ENCODE measurements around the gene HS3ST3B1.

HS3ST3B1 gene

DNA sequence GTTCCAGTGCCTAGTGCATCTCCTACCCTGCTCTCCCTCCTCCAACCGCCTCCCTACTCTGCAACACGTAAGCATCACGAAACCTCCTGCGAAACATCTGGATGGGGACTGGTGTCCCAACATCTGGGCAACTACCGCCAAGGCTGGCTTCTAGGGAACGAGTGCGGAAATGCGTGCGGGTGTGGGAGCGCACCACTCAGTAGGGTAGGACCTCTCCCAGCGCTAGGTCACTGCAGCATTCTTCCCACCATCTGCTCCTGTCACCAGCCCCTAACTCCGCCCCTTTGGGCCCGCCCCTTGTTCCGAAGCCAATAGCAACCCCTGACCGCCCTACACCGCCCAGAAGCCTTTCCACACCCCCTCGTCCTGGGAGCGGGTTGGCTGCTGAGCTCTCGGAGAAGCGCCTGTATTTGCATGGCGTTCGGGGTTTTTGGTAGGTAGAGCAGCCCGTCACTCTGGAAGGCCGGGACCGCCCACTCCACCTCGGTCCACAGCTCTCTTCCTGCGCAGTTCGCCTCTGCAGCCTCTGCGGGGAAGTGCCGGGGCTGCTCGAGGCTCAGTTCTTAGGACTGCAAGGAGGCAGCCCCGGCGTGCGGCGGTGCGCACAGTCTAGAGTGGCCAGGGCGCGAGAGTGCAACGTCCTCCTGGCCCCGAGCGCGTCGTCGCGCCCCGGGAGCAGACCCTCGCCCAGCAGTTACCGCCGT, at the start of gene HS3ST3B1:
Gene HS3ST3B1 (plus strand): TSS at position 507 of the 704 bp plus-strand sequence. CDS start 438 bp downstream, outside the sequence.
- peak; percentile 99 for DNase-seq

DNA sequence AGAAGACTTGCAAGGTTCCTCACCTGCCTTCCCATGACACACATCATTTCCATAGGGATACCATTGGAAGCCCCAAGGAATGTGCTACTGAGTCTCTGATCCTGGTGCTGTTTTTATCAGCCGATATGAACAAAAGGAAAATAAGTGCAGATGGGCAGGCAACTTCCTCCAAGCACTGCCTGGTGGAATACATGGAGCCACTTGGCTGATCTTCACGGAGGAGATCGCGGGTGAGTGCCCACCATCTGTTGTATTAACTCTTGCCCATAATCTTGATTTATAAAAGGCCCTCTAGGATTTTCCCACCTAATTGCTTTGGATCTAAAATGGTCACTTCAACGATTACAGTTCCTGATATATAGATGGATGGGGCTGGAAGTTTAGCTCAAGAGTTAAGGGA, 39.5 kb upstream of the HS3ST3B1 start:
- no peak for DNase-seq

DNA sequence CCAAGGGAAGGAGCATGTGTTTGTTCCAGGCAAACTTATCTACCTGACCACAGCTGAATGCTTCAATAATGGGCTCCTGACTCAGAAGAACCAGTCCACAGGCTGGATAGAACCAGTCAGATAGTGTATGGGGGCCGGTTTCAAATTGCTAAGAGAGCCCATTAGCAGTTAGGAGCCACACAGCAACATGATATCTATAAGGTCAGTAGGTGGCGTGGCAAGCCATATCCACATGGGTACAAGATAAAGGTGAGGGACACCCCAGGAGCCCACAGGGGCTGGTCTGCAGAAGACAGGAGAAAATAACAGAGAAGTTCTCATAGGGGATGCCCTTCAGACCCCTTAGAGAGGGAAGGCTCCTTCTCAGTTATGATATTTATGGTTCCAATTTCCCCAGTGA, 32.6 kb upstream of the HS3ST3B1 start:
- no peak for DNase-seq

DNA sequence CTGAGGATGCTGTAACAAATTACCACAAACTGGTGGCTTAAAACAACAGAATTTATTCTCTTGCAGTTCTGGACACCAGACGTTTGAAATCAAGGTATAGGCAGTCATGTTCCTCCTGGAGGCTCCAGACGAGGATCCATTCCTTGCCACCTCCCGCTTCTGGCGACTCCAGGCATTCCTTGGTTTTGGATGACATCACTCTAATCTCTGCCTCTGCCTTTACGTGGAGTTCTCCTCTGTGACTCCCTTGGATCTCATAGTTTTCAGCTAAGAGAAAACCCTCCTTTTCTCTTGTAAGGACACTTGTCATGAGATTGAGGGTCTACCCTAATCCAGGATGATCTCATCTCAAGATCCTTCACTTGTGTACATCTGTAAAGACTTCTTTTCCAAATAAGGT, 31.4 kb upstream of the HS3ST3B1 start:
- no peak for DNase-seq

DNA sequence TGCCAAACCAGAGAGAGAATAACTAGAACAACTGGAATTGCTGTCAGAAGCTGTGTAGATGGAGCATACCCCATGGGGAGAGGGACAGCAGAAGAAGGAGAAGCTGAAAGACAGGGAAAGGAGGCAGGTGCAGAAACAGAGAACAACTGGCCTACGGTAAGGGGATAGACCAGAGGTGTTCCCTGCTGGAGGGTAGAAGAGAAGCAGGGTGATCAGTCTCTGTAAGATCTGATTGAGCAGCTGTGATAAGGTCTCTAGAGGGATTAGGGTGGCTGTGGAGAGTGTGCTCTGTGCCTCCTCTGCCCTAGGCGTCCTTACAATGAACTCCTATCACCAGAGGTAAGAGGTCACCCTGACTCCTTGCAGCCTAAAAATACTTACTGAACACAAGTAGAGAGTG, 30.4 kb upstream of the HS3ST3B1 start:
- no peak for DNase-seq

DNA sequence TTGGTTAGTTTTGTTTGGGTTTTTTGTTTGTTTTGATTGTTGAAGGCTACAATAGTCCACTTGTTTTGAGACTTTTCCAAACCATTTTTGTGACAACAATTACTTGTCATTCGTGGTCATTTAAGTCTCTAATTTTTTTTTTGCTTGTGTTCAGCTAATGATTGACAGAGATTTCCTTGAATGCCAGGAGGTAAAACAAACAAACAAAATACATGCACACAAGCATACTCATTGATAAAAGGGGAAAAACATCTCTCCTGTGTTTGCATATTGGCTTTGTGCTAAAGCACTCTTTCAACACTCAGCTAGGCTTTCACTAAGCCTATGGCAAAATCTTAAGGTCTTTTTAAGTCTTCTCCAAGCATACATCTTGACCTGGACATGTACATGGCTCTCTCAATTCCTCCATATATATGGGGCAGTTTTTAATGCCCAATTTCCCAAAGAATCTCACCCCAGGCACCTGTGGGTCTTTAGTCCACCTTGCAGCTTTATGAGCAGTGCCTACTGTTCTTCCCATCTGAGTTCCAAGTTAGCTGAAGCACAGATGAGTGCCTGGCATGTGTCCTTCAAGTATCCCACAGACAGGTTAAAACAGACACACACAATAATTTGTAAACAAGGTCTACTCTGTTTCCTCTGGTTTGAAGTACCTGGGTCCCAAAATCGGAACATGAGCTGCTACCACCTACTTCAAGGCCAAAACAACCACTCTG, 24.2 kb upstream of the HS3ST3B1 start:
- DNase-seq = no peak

DNA sequence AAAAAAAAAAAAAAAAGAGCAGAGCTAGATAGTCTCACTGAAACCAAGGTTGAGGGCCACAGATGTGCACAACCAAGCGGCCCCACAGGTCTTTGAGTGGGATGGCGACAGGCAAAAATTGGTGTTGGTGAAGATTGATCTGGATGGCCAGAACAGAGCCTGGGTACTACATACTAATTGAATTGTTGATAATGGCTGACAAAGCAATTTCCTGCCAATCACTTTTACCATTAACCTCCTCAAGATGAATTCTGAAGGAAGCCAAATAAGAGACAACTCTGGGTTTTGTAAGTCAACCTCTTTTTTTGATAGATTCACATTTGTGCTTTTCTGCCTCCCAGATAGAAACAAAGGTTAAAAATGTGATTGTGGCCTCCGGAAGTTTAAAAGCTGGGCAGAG, 19.4 kb upstream of the HS3ST3B1 start:
- DNase-seq = no peak

DNA sequence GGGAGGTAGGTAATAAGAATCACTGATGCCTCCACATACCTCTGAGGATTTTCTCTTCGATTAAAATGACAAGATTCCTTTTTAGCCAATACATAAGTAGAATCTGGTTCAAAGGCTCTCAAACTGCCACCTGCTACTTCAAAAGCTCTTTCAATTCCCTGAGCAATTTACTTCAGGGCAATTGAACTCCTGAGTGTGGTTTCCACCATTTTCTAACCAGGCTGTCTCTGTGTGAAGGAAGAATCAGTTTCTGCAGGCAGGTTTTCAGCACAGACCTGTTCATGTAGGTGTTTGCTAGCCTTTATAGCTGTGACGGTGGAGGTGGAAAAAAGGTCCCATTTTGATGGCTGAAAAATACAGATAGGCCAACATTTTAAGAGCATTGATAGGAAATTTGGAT, 18.2 kb upstream of the HS3ST3B1 start:
- no peak for DNase-seq

DNA sequence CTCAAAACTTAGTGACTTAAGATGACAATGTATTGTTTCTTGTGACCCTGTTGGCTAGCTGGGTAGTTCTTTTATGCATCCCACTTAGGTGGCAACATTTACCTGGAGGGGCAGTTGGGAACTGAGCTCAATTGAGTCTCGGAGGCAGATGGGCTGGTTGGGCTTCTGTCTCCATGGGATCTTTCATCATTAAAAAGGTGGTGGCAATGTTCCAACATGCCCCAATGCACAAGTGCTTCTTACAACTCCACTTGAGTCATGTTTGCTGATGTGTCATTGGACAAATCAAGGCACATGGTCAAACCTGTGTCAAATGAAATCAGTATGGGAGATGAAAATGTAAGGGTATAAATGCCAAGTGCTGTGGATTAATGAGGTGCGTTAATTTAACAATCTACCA, 11.7 kb upstream of the HS3ST3B1 start:
- no peak for DNase-seq

DNA sequence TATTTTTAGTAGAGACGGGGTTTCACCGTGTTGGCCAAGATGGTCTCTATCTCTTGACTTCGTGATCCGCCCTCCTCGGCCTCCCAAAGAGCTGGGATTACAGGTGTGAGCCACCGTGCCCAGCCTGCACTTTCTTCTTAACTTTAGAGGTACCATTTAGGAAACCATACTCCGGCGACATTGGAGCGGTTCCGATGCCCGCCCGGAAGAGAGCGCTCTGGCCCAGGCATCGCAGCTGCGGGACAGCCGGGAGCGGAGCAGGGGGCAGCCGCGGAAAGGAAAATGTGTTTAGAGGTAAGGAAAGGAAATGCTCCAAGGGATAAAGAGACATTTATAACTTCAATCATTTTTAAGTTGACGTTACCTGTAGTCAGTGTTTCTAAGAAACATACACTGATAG, 6.0 kb upstream of the HS3ST3B1 start:
- DNase-seq = no peak

DNA sequence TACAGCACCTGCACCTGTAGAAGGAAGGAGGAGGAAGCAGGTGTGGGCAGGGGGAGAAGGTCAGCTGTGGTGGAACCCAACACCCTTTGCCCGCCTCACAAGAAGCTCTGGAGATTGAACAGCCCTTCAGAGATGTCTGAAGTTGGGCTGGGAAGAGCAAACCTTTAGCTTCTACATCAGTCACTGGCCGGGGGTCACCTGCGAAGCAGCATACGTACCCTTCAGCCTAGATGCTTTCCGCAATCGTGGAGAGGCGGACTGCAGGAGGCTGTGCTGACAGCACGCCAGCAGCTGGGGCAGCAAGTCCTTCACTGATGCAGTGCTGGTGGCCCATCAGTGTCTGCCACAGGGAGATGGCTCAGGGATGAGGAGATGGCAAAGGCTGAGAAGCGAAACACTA, 5.2 kb upstream of the HS3ST3B1 start:
- no peak for DNase-seq

DNA sequence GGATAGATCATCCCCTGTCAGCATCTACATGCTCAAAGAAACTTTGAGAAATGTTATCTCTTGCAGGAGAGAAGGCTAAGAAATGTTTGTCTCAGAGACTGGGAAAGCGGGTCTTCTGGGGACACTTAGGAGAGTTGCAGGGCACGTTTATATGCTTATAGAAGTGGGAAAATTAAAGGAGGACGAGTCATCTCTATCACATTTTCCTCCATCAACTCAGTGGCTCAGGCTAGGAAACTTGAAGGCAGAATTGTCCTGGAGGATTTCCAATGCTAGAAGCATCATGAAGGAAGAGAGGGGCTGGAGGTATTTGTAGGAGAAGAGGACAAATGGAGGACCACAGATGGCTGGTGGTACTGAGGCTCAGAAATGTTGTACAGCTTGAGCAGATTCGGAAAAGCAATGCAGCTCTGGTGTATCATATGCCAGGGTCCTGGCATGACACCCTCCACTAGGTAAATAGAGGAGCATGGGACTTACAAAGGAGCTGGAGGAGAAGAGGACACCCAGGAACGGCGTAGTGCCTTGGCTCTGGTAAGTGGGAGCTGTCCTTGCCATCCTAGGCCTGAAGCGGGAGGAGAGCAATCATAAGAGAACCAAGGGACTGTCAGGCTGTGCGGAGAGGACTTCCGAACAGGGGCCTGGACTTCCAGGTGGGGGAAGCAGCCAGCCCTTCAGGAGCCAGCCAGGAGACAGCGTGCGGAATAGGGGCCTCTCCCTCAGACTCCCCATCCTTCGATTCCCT, 4.5 kb upstream of the HS3ST3B1 start:
- DNase-seq = no peak

DNA sequence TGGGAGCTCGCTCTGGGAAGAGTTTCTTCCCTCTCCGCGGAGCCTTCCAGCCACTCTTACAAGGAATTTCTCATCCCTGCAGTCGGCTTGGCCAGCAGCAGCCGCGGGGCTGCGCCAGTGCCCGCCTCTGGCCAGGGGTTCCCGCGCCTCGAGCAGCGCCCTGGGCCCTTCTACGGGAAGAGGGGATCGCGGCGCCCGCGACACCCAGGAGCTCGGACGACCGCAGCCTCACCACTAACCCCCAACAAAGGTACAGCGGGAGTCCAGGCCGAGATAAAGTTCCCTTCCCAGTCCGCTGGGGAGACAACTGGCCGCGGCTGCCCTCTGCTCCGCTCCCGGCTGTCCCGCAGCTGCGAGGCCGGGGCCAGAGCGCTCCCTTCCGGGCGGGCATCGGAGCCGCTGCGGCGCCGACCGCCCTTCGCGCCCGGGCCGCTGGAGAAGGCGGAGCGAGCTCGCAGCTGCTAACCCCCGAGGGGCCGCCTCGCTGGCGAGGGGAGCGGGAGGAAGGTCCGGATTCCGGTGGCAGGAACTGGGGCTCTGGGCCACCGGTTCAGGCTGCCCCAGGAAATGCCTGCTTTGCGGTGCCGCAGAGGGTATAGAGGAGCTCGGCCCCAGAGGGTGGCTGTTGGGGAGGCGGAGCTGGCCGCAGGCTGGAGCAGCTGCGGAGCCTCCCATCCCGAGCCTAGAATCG, 3.6 kb upstream of the HS3ST3B1 start:
- peak; percentile 35 for DNase-seq

DNA sequence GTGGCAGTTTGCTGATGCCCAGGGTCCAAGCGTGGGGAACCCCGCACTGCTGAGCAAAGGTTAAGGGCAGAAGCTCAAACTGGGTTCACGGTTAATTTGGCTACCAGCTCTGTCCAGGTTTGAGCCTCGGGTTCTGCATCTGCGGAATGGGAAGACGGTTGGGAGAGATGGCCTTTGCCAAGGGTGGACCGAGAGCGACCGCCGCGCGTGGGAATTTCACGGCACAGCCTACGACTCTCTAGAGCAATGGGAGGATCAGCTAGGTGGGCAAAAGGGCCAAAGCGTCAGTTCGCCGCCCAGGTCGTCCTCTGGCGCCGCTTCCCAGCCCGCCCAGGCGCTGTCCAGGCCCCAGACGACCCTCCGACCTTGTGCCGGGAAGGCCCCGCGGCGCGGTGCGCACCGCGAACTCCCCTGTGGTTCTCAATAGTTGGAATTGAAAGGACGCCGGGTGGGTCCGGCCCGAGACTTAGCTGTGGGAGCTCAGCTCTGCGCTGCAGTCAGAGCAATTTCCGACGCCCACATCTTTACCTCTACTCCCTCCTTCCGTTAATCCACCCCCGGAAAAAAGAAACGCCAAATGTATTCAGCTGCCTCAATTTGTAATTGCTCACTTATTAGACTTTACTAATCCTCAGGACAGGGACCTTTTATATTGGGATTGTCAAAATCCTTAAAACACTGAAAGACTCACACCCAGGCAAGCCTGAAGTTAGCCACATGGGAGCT, 2.5 kb upstream of the HS3ST3B1 start:
- no peak for DNase-seq

DNA sequence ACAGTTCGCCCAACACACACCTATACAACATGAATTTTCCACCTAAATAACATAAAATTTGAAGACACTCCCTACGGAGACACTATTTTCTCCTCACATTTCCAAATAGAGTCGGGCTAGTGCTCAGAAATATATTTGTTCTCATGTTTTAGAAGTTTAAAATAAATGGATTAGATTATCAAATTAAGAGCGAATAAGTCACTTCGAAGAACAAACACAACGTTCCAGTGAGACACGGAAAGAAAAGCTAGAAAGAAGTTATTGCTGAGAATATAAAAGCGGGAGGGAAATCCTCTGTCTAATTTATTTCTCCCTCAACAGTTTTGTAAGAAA, 2.0 kb upstream of the HS3ST3B1 start:
- no peak for DNase-seq

DNA sequence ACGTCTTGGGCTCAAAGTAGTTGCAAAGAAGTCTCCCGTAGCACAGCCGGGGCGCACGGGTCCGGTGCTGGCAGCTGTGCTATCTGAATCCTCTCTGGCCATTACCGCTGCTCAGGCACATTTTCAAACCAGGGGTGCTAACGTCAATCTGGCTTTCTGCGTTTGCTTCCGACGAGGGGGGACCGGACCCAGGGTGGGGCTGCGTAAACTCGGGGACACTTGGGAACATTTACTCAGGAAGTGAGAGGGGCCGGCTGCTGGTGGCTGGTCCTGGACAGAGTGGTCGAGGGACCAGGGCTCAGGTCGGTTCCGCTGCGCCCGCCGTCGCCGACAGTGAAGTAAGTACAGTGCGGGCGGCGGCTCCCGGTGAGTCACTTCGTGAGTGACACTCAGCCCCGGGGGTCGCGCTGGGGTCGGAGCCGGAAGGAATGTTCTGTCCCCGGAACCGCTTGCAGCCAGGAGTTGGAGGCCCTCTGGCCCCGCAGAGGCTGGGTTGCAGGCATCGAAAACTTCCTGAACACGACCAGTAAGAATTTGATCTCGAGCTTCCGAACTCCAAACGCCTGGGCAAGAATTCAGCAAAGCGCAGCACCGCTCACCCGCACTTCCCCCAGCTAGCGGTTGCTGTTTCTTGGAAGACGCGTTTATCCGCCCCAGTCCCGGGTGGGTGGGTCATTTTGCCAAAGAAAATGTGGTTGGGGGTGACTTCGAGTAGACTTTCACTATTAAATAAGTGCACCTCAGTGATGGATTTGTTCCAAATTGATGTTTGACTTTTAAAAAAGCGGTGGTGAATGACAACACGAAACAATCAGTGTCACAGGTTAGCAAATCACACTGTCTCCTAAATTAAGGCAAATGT, 1.4 kb upstream of the HS3ST3B1 start:
- peak; percentile 31 for DNase-seq

DNA sequence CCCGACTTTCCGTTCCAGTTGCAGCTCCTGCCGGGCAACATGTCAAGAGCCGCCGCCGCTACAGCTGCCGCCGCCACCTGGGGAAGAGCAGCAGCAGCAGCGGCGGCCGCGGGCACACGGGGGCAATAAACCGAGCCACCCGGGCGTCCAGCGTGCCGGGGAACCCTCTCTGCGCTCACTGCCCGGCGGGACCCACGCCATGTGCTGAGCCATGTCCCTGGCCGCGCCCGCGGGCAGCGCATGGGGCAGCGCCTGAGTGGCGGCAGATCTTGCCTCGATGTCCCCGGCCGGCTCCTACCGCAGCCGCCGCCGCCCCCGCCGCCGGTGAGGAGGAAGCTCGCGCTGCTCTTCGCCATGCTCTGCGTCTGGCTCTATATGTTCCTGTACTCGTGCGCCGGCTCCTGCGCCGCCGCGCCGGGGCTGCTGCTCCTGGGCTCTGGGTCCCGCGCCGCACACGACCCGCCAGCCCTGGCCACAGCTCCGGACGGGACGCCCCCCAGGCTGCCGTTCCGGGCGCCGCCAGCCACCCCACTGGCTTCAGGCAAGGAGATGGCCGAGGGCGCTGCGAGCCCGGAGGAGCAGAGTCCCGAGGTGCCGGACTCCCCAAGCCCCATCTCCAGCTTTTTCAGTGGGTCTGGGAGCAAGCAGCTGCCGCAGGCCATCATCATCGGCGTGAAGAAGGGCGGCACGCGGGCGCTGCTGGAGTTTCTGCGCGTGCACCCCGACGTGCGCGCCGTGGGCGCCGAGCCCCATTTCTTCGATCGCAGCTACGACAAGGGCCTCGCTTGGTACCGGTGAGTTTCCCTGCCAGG, 604 bp downstream of the HS3ST3B1 start:
- DNase-seq = no peak

DNA sequence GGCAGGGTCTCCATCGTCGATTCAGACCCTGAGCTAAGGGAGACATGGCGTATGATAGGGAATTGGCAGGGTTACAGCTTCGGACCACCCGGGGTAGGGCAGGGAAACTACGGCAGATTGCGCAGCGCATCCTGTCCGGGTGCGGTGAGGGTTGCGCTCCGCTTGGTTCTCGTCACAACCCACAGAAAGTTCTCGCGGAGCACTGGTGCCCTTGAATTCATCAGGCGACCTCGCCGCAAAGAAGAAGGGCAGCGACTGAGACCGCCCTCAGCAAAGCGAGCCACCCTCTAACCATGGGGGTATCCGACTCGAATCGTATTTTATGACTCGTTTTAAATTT, 1.2 kb downstream of the HS3ST3B1 start:
- DNase-seq = peak; percentile 57

DNA sequence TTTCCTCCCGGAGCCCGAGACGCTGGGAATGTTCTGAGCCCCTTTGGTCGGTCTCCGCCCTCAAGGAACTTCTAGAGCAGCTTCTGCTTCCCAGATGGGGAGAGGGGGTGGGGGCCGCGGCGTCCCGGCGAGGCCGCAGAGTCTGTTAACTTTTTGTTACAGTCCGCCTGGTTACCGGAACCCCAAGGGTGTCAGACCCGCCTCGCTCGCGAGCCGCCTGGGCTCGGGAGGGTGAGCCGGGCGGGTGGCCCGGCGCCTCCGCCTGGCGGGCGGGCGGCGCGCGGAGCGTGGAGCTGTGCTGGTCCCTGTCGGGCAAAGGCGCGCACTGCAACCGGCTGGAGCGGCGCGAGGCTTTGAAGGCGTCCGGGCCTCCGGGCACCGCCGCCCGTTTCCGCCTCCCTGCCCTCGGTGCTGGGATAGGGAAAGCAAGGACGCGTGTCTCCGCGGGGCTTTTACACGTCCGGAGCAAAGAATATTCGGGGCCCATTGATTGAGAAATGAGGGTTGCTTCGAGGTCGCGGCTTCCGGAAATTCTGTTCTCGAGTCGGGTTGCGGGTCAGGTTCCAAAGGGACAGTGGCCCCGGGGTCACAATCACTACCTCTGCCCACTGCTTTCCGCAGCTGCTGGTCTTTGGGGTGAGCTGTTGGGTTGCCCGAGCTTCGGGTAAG, 1.7 kb downstream of the HS3ST3B1 start:
- peak; percentile 79 for DNase-seq
